ENCODE data around the gene MLC1.

Gene MLC1

DNA sequence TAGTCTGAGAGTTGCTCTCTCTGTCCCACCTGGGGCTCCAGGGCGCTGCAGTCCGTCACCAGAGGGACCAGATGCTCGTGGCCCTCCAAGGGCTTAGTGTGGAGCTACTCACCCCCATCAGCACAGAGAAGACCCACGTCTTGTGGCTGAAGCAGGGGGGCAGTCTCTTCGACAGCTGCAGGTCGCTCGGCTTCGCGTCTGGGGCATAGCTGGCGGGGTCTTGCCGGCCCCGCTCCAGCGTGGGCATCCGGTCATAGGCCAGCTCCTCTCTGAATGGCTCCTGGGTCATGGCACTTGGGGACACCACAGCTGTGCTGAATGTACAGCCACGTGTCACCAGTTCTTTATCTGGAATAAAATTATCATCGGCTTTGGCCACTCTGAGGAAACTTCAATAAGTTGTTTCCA is 608 bp downstream of the MLC1 start:
- in situ Hi-C loops (cut with HindIII; ENCODE audit: low sequenced_read_pairs): no loop called here
- no peak overlapping the region for H3K4me3 ChIP-seq (ENCODE audit: low read depth, low read length)
- TF ChIP-seq, protein P1, sequence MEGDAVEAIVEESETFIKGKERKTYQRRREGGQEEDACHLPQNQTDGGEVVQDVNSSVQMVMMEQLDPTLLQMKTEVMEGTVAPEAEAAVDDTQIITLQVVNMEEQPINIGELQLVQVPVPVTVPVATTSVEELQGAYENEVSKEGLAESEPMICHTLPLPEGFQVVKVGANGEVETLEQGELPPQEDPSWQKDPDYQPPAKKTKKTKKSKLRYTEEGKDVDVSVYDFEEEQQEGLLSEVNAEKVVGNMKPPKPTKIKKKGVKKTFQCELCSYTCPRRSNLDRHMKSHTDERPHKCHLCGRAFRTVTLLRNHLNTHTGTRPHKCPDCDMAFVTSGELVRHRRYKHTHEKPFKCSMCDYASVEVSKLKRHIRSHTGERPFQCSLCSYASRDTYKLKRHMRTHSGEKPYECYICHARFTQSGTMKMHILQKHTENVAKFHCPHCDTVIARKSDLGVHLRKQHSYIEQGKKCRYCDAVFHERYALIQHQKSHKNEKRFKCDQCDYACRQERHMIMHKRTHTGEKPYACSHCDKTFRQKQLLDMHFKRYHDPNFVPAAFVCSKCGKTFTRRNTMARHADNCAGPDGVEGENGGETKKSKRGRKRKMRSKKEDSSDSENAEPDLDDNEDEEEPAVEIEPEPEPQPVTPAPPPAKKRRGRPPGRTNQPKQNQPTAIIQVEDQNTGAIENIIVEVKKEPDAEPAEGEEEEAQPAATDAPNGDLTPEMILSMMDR (IDR thresholded peaks at IDR 0.05; ENCODE audit: low read depth, low read length): no peak

DNA sequence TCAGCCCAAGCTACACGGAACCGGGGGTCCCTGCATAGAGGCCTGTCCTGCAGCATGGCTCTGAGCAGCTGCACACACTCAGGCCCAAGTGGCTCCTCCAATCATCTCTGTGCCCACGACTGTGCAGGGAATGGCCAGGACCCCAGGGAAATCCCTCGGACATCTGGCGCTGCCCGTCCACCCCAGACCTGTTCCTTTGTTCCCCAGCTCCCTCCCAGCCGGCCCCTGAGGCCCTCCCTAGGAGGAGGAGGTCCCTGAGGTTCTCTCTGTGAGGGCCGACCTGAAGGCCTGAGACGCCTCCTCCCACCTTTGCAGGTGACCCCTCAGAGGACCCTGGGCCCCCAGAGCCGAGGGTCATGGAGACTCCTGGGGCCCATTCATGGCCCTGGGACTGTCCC is 1.1 kb downstream of the MLC1 start:
- no peak overlapping the region for H3K4me3 ChIP-seq (ENCODE audit: low read depth, low read length)
- in situ Hi-C loops (cut with HindIII; ENCODE audit: low sequenced_read_pairs): no loop called here
- TF ChIP-seq, protein P1 (IDR thresholded peaks at IDR 0.05; ENCODE audit: low read depth, low read length): no peak
- DNase-seq (ENCODE audit: low read depth, low spot score): no peak

More for the DNA sequence above, 608 bp downstream of the MLC1 start:
- no peak for DNase-seq (ENCODE audit: low read depth, low spot score)

GRCh38 chr22:50083462-50084079 is 1.7 kb downstream of the MLC1 start:
- in situ Hi-C loops (cut with HindIII; ENCODE audit: low sequenced_read_pairs): no loop called here
- H3K4me3 ChIP-seq (ENCODE audit: low read depth, low read length): no peak overlapping the region
- no peak for DNase-seq (ENCODE audit: low read depth, low spot score)
- TF ChIP-seq, protein P1 (IDR thresholded peaks at IDR 0.05; ENCODE audit: low read depth, low read length): no peak

DNA sequence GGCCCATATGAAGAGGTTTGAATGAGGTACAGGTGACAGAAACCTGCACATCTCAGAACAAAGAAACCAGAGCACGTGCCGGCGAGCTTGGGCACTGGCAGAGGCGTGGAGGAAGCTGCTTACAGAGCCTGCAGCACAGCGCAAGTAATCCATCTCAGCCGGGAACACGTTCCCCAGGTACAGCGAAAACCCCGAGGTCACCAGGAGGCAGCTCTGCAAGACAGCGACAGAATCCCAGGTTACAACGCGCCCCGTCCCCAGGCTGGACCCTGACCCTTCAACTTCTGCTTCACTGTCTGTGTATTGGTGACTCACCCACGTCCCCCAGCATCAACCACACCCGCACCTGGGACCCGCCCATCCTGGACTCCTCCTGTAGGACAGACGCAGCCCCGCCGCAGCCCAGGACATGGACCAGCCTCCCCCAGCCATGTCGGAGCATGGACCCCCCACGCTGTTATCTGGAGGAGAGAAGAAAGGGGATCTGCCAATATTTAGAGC is 2.2 kb downstream of the MLC1 start:
- H3K4me3 ChIP-seq (ENCODE audit: low read depth, low read length): no peak overlapping the region
- TF ChIP-seq, protein P1 (IDR thresholded peaks at IDR 0.05; ENCODE audit: low read depth, low read length): no peak
- DNase-seq (ENCODE audit: low read depth, low spot score): no peak
- in situ Hi-C loops (cut with HindIII; ENCODE audit: low sequenced_read_pairs): no loop called here

DNA sequence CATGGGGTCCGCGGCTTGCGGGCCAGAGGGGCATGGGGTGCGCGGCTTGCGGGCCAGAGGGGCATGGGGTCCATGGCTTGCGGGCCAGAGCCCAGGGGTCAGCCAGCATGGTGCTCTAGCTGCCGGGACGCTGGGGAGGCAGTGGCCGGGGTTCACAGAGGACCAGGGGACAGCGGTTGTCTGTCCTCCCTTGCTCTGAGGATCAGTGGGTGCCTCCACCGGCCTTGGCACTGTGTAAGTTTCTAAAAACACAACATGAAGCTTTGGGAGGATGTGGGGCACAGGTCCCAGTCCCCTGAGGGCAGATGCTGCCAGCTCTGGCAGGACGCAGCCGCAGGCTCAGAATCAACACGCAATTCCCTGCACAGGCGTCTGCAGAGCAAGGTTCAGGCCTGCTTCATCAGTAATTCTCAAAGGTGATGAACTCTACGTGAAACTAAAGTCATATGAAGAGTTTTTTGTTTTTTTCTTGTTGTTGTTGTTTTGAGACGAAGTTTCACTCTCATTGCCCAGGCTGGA is 3.0 kb downstream of the MLC1 start:
- in situ Hi-C loops (cut with HindIII; ENCODE audit: low sequenced_read_pairs): no loop called here
- no peak overlapping the region for H3K4me3 ChIP-seq (ENCODE audit: low read depth, low read length)
- no peak for DNase-seq (ENCODE audit: low read depth, low spot score)
- TF ChIP-seq, protein P1 (IDR thresholded peaks at IDR 0.05; ENCODE audit: low read depth, low read length): no peak

- no peak overlapping the region for H3K4me3 ChIP-seq (ENCODE audit: low read depth, low read length)
- in situ Hi-C loops (cut with HindIII; ENCODE audit: low sequenced_read_pairs): no loop called here
These were observed 3.6 kb downstream of the MLC1 start for GRCh38 chr22:50081426-50082196.

More at GRCh38 chr22:50081426-50082196, 3.6 kb downstream of the MLC1 start:
- no peak for DNase-seq (ENCODE audit: low read depth, low spot score)
- TF ChIP-seq, protein P1 (IDR thresholded peaks at IDR 0.05; ENCODE audit: low read depth, low read length): no peak
